Spleen (tissue), 13 donors: ENCODE results near the gene NXPE3. TPM values are rescaled to one million over a fixed set of nuclear protein-coding genes. Genes with fewer than 3 reads are reported as not detected.
A peak's percentile ranks its signal among the peaks of the same experiment; 100 is the strongest.

Experiments used
- DNase-seq: peaks from one replicate; pipeline ENCODE4 v3.0.0-alpha.2; 2020
- H3K27ac ChIP-seq, 8 donors: fragments of 200-600 bp; sonication (generic) in 7 of 8; 1 replicate in 4 of 8; 2 replicates in 4 of 8; pipeline versions ENCODE4 v1.5.0 to v1.8.0; 2016 to 2021; ENCODE audit warnings: inconsistent platforms in 4 of 8, mild to moderate bottlenecking in 4 of 8, moderate library complexity in 1 of 8
- H3K27me3 ChIP-seq, 7 donors: fragments of 200-600 bp; sonication (generic) in 6 of 7; replicated peaks in 1 of 7; 1 replicate in 4 of 7; 2 replicates in 3 of 7; pipeline versions ENCODE4 v1.5.0 to v1.8.0; 2016 to 2021; ENCODE audit warnings: inconsistent platforms in 3 of 7, mild to moderate bottlenecking in 1 of 7
- H3K36me3 ChIP-seq, 6 donors: fragments of 200-600 bp; sonication (generic) in 5 of 6; 1 replicate in 4 of 6; 2 replicates in 2 of 6; pipeline versions ENCODE4 v1.5.0 to v1.8.0; 2016 to 2021; ENCODE audit warnings: inconsistent platforms in 2 of 6
- H3K4me1 ChIP-seq, 6 donors: fragments of 200-600 bp; sonication (generic) in 5 of 6; 1 replicate in 3 of 6; 2 replicates in 3 of 6; pipeline versions ENCODE4 v1.5.0 to v1.8.0; 2016 to 2021; ENCODE audit warnings: inconsistent platforms in 3 of 6
- H3K4me3 ChIP-seq, 8 donors: fragments of 200-600 bp; sonication (generic) in 7 of 8; 1 replicate in 4 of 8; 2 replicates in 4 of 8; pipeline versions ENCODE4 v1.5.0 to v1.8.0; 2016 to 2021; ENCODE audit warnings: inconsistent platforms in 4 of 8, mild to moderate bottlenecking in 4 of 8, moderate library complexity in 2 of 8
- H3K9me3 ChIP-seq, 8 donors: fragments of 200-600 bp; sonication (generic) in 7 of 8; 1 replicate in 4 of 8; 2 replicates in 4 of 8; pipeline versions ENCODE4 v1.5.0 to v1.8.0; 2016 to 2021; ENCODE audit warnings: inconsistent platforms in 4 of 8
- POLR2A ChIP-seq, 3 donors: fragments of 450-650 bp; IDR thresholded peaks; one replicate each; pipeline ENCODE4 v1.5.1; 2017; ENCODE audit warnings: antibody characterized with exemption in 3 of 3, mild to moderate bottlenecking in 1 of 3
- POLR2AphosphoS5 ChIP-seq, 3 donors: sonication (generic); formaldehyde crosslinking; IDR thresholded peaks; one replicate each; pipeline ENCODE4 v1.5.1; 2017; ENCODE audit warnings: antibody characterized with exemption in 3 of 3
- WGBS, 5 donors: extraction: QIAGEN DNeasy Blood & Tissue Kit in 3 of 5; methylation state at CpG; one replicate each; pipeline versions ENCODE4 v1.1.5 to v1.1.7; 2013 to 2018; 5-methylcytosine and 5-hydroxymethylcytosine counted together
- intact Hi-C: fragments of 100-400 bp; cut with DNase I; formaldehyde crosslinking; loops from one replicate; pipeline ENCODE4 v1.15.0; 2023; ENCODE audit warnings: low total_unique reads
- long read RNA-seq, 2 donors: transcript quantifications; one replicate each; lab custom pipeline, GENCODE V29; 2026
- polyA plus RNA-seq, 3 donors: library from polyadenylated mRNA; stranded (reverse); fragments of 200-250 nt; gene quantifications; one replicate each; pipeline ENCODE4 v1.2.1, GENCODE V29; 2013
- total RNA-seq, 7 donors: library from RNA; depleted of rRNA in 3 of 7; stranded (reverse); fragments of >200 nt in 3 of 7; fragmentation: NEBNext Ultra II Directional in 4 of 7; extraction: Animal tissue kit (Norgen Biotek cat#: 25700) in 4 of 7; gene quantifications; one replicate each; pipeline versions ENCODE4 v1.1.0 to v1.2.1, GENCODE V29; 2016 to 2021
- TF ChIP-seq, protein P1 (sequence below), 11 experiments: fragments of 200-600 bp in 7 of 11; fragments of 450-650 bp in 4 of 11; sonication (generic) in 4 of 11; IDR thresholded peaks in 8 of 11; conservative IDR thresholded peaks in 3 of 11; 1 replicate in 7 of 11; 2 replicates in 4 of 11; pipeline versions ENCODE4 v1.4.0 to v1.8.0; 2016 to 2021; ENCODE audit warnings: antibody characterized with exemption in 11 of 11, inconsistent platforms in 4 of 11, mild to moderate bottlenecking in 1 of 11
- donor health status: healthy with polysubstance abuse.
- donor health status: DM: no; HTN: no; CAD: no; lungs with moderate emphysema.
- donor health status: DM: no; HTN: no; CAD: no.
- donor health status: Bipolar disorder and iron deficiency.
- donor health status: healthy.
- donor health status: DM: no; HTN: no; CAD: no.
- donor health status: DM: yes; HTN: yes; CAD: no.

Gene NXPE3
- total RNA-seq (10 to 100 TPM; 21.7 to 39.1 (median 27.1) TPM), polyA plus RNA-seq (10 to 100 TPM in 2 of 3 donors, 1 to 10 TPM in 1; 6.9 to 12.0 (median 11.2) TPM)
- long read RNA-seq, donor 1: 0 reads
- long read RNA-seq, donor 2, partial matches to known transcripts: 0 of 2 reads
- long read RNA-seq, donor 2, other reads (novel, unspliced or antisense): 0 of 2 reads

DNA sequence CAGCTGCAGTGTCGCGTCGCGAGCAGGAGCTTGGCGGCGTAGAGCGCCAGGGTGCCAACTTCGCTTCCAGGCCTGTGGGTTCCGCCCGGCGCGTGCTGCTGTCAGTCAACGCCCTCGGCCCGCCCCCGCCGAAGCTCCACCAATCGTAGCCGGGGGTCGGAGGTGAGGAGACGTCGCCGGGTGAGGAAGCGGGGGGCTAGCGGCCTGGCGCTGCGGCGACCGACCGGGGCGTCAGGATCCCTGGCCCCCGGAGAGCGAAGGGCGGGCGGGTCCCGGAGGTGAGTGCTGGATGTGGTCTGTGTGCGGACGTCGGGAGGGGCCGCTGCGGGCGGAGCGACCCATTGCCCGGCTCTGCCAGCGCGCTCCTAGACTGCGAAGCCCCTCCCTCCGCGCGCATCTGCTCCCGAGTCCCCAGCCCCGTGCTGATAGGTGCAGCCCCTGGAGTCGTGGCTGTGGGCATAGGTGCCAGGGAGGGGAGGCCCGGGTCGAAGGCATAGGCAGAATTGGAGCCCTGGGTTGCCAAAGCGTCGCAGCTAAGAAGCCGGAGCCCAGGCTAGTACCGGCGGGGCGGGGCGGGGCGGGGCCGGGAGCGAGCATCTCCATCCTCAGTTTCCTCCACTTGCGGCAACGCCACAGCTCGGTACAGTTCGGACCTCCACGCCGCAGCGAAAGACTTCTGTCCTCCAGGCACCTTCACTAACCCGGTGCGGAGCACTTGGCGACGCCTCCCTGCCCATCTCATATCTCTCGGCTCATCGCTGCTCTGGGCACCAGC lies at the start of gene NXPE3:
Gene NXPE3 (plus strand): TSS at position 165 of the 775 bp plus-strand sequence. CDS start 6,386 bp downstream, outside the sequence.
- TF ChIP-seq POLR2AphosphoS5 (IDR thresholded peaks at IDR 0.05) (peak; percentile 91 to 95 (median 92)), POLR2A (IDR thresholded peaks at IDR 0.05) (no peak)
- TF ChIP-seq, protein P1, sequence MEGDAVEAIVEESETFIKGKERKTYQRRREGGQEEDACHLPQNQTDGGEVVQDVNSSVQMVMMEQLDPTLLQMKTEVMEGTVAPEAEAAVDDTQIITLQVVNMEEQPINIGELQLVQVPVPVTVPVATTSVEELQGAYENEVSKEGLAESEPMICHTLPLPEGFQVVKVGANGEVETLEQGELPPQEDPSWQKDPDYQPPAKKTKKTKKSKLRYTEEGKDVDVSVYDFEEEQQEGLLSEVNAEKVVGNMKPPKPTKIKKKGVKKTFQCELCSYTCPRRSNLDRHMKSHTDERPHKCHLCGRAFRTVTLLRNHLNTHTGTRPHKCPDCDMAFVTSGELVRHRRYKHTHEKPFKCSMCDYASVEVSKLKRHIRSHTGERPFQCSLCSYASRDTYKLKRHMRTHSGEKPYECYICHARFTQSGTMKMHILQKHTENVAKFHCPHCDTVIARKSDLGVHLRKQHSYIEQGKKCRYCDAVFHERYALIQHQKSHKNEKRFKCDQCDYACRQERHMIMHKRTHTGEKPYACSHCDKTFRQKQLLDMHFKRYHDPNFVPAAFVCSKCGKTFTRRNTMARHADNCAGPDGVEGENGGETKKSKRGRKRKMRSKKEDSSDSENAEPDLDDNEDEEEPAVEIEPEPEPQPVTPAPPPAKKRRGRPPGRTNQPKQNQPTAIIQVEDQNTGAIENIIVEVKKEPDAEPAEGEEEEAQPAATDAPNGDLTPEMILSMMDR (IDR thresholded peaks at IDR 0.05 in 8 of 11, conservative IDR thresholded peaks at IDR 0.05 in 3 of 11): peak in 2 of 11 experiments; percentile 19 to 23
- peak within 1 kb of the TSS; percentile 87 to 96 (median 92) for H3K27ac ChIP-seq
- intact Hi-C loops: no loop called here
- H3K9me3 ChIP-seq: no peaks in the 10 kb centered on the region
- no peaks in the 10 kb centered on the region for H3K27me3 ChIP-seq
- peak within 1 kb of the TSS; percentile 75 to 98 (median 90) for H3K4me3 ChIP-seq
- WGBS, 5 donors: 0 to 1% (median 0%) methylated on average over 17 to 78 of the region's 78 CpGs
- H3K36me3 ChIP-seq: peaks cover 0 to 23% (median 16%) of the 10 kb centered on the region in 6 donors
- DNase-seq: peak; percentile 98
- H3K4me1 ChIP-seq: peaks cover 14 to 67% (median 29%) of the 10 kb centered on the region in 6 donors

GRCh38 chr3:101729586-101729985 lies 49.4 kb upstream of the NXPE3 start:
- peaks cover 0 to 24% (median 14%) of the 10 kb centered on the region in 6 donors for H3K4me1 ChIP-seq
- H3K27me3 ChIP-seq: no peaks in the 10 kb centered on the region
- peaks cover 10 to 80% (median 43%) of the 10 kb centered on the region in 6 donors for H3K36me3 ChIP-seq
- TF ChIP-seq POLR2AphosphoS5 (IDR thresholded peaks at IDR 0.05) (peak in 1 of 3 donors; percentile 20), POLR2A (IDR thresholded peaks at IDR 0.05) (no peak)
- TF ChIP-seq, protein P1 (IDR thresholded peaks at IDR 0.05 in 8 of 11, conservative IDR thresholded peaks at IDR 0.05 in 3 of 11): no peak
- H3K4me3 ChIP-seq: no peak overlapping the region
- no peaks in the 10 kb centered on the region for H3K9me3 ChIP-seq
- intact Hi-C loops: no loop called here
- DNase-seq: no peak
- WGBS, 5 donors: 68 to 95% (median 82%) methylated on average over 5 of the region's 5 CpGs
- H3K27ac ChIP-seq: peak overlapping the region in 2 of 8 donors; percentile 26 to 56

- peaks cover 10 to 92% (median 52%) of the 10 kb centered on the region in 6 donors for H3K36me3 ChIP-seq
These were observed 48.2 kb upstream of the NXPE3 start for GRCh38 chr3:101730839-101731238.

More at GRCh38 chr3:101730839-101731238, 48.2 kb upstream of the NXPE3 start:
- DNase-seq: no peak
- H3K4me3 ChIP-seq: no peak overlapping the region
- intact Hi-C loops: no loop called here
- H3K27me3 ChIP-seq: no peaks in the 10 kb centered on the region
- TF ChIP-seq POLR2A (IDR thresholded peaks at IDR 0.05): no peak
- TF ChIP-seq, protein P1 (IDR thresholded peaks at IDR 0.05 in 8 of 11, conservative IDR thresholded peaks at IDR 0.05 in 3 of 11): no peak
- TF ChIP-seq POLR2AphosphoS5 (IDR thresholded peaks at IDR 0.05): no peak
- peaks cover 0 to 17% (median 8%) of the 10 kb centered on the region in 6 donors for H3K4me1 ChIP-seq
- H3K9me3 ChIP-seq: no peaks in the 10 kb centered on the region
- no peak overlapping the region for H3K27ac ChIP-seq
